ENCODE measurements around the gene CTDSP2. TPM values are rescaled to one million over a fixed set of nuclear protein-coding genes. Genes with fewer than 3 reads are reported as not detected.
"Not testable (repeated sequence)": the region's sequence is repeated elsewhere in the genome, so short reads cannot be mapped to it uniquely, and the experiment has no call there.

The CTDSP2 gene
- total RNA-seq, 2 donors from 2014 or later = 68.5 to 113 TPM

- peaks cover 8% of the 10 kb centered on the region for H3K27me3 Mint-ChIP-seq
Observed at GRCh38 chr12:57851552-57851951, 5.0 kb upstream of the CTDSP2 start.

DNA sequence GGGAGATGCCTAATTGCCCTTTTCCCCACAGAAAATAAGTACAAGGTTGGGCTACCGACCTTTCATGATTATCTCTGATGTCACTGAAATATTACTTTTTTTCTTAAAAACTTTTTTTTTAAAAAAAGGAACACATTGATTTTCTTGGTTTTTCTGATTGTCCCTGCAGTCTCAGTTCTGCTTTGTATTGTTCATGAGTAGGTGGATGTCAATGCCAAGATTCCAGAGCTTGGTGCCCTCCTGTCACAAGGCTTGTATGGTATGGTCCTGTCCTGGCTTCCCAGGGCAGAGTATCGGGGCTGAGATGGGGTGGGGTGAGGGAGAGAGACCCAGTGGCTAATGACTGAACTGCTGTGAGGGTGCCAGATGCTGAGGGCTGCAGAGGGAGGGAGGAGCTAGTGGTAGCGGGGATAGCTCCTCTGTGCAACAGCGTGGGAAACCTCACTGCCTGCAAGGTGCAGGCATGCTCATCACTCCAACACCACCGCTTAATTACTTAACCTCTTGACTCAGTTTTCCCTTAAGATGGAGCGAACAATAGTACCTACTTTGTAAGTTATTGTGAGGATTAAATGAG is 4.4 kb upstream of the CTDSP2 start:
- ATAC-seq (replicated peaks) = no peak
- peaks cover 8% of the 10 kb centered on the region for H3K27me3 Mint-ChIP-seq
- H3K27ac Mint-ChIP-seq = no peak overlapping the region
- H3K4me1 Mint-ChIP-seq = peaks cover 23% of the 10 kb centered on the region
- no peaks in the 10 kb centered on the region for H3K9me3 Mint-ChIP-seq
- H3K36me3 Mint-ChIP-seq (ENCODE audit: low read depth) = no peaks in the 10 kb centered on the region
- H3K4me3 Mint-ChIP-seq = no peak overlapping the region

More at GRCh38 chr12:57851552-57851951, 5.0 kb upstream of the CTDSP2 start:
- H3K27ac Mint-ChIP-seq = no peak overlapping the region
- no peaks in the 10 kb centered on the region for H3K9me3 Mint-ChIP-seq
- no peak for ATAC-seq (replicated peaks)
- H3K36me3 Mint-ChIP-seq (ENCODE audit: low read depth) = no peaks in the 10 kb centered on the region
- peak overlapping the region; percentile 45 for H3K4me3 Mint-ChIP-seq
- peaks cover 23% of the 10 kb centered on the region for H3K4me1 Mint-ChIP-seq

- not testable (repeated sequence) for H3K9me3 Mint-ChIP-seq; ATAC-seq (replicated peaks); H3K36me3 Mint-ChIP-seq (ENCODE audit: low read depth); H3K27me3 Mint-ChIP-seq; H3K4me3 Mint-ChIP-seq; H3K27ac Mint-ChIP-seq
- peaks cover 26% of the 10 kb centered on the region for H3K4me1 Mint-ChIP-seq
Observed at GRCh38 chr12:57849447-57849846, 2.9 kb upstream of the CTDSP2 start.

DNA sequence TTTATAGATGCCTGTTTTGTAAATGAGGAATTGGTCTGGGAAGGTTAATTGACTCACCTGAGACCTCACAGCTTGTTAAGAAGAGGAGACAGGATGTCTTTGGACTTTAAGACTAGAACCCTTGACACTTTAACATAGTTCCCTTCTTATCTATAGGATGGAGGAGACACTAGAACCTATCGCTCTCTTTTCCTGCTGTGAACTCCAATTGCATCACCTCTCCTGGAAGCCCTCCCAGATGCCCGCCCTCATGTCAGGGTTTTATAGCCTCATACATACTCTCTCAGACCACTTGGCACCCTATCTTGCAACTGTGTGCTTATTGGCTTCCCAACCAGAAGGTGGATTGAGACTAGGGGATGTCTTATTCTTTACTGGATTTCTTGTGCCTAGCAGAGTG is 2.5 kb upstream of the CTDSP2 start:
- H3K9me3 Mint-ChIP-seq = no peaks in the 10 kb centered on the region
- peaks cover 6% of the 10 kb centered on the region for H3K36me3 Mint-ChIP-seq (ENCODE audit: low read depth)
- ATAC-seq (replicated peaks) = no peak
- peaks cover 8% of the 10 kb centered on the region for H3K27me3 Mint-ChIP-seq
- H3K27ac Mint-ChIP-seq = no peak overlapping the region
- H3K4me3 Mint-ChIP-seq = no peak overlapping the region
- H3K4me1 Mint-ChIP-seq = peaks cover 28% of the 10 kb centered on the region

DNA sequence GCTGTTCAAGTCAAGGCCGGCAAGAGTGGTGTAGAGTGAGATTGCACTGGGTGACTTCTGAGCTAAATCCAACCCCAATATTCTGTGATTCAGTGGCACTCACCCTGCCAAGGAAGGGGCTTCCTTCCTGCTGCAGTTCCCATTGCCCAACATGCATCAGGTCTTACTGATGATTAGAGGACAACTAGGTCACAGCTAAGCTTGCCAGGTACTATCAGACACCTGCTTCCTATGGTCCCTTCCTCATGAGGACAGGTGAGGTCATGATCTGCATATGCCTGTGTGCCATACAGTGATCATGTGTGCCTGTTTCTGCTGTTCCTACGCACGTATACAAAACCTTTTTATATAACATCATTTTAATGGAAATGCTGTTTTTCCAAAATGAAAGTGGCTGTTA is 1.7 kb upstream of the CTDSP2 start:
- ATAC-seq (replicated peaks) = no peak
- H3K36me3 Mint-ChIP-seq (ENCODE audit: low read depth) = peaks cover 6% of the 10 kb centered on the region
- no peaks in the 10 kb centered on the region for H3K9me3 Mint-ChIP-seq
- H3K4me1 Mint-ChIP-seq = peaks cover 24% of the 10 kb centered on the region
- no peak overlapping the region for H3K27ac Mint-ChIP-seq
- H3K4me3 Mint-ChIP-seq = peak overlapping the region; percentile 55
- peaks cover 8% of the 10 kb centered on the region for H3K27me3 Mint-ChIP-seq

- Mint-ChIP-seq H3K4me3 (peak overlapping the region; percentile 88), H3K9me3 (no peaks in the 10 kb centered on the region), H3K36me3 (ENCODE audit: low read depth) (peaks cover 6% of the 10 kb centered on the region), H3K27me3 (no peaks in the 10 kb centered on the region), H3K4me1 (peaks cover 34% of the 10 kb centered on the region), H3K27ac (no peak overlapping the region)
- peak; percentile 11 for ATAC-seq (replicated peaks)
Observed at GRCh38 chr12:57846285-57846576, 298 bp downstream of the CTDSP2 start.

DNA sequence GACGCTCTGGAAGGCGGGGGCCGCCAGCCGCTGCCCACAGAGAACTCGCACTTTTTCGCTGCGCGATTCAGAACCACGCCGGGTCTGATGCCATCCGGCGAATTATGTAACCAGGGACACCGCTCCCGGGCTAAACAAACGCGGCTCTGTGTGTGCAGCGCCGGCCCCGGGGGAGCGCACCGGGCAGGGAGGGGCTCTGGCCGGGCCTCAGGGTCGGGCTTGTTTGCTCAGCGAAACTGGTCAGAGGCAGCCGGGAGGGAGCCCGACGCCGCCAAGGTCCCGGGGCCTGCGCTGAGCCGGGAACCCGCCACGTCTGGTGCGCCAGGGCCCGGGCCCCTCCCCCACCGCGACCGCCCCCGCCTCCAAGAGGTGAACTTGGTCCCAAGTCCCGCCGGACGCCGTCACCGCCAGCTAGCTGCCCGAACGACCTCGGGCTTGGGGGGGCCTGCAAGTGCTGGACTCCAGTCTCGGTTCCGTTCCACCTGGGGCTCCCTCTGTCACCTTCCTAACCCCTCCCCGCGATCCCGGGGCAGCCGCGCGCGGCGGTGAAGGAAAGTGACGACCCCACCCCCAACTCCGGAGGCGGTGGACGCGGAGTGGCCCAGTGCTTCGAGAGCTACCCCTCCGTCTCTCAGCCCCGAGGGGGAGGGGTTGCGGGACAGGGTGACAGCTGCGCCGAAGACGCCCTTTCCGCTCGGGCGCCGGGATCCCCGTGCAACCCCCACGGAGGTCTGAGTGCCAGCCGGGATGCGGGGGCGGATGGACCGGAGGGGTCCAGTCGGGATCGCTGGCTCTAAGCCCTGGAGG is 848 bp downstream of the CTDSP2 start:
- Mint-ChIP-seq H3K27ac (no peak overlapping the region), H3K36me3 (ENCODE audit: low read depth) (peaks cover 6% of the 10 kb centered on the region), H3K9me3 (no peaks in the 10 kb centered on the region), H3K4me3 (peak overlapping the region; percentile 88), H3K27me3 (no peaks in the 10 kb centered on the region), H3K4me1 (peaks cover 37% of the 10 kb centered on the region)
- ATAC-seq (replicated peaks) = peak; percentile 28

DNA sequence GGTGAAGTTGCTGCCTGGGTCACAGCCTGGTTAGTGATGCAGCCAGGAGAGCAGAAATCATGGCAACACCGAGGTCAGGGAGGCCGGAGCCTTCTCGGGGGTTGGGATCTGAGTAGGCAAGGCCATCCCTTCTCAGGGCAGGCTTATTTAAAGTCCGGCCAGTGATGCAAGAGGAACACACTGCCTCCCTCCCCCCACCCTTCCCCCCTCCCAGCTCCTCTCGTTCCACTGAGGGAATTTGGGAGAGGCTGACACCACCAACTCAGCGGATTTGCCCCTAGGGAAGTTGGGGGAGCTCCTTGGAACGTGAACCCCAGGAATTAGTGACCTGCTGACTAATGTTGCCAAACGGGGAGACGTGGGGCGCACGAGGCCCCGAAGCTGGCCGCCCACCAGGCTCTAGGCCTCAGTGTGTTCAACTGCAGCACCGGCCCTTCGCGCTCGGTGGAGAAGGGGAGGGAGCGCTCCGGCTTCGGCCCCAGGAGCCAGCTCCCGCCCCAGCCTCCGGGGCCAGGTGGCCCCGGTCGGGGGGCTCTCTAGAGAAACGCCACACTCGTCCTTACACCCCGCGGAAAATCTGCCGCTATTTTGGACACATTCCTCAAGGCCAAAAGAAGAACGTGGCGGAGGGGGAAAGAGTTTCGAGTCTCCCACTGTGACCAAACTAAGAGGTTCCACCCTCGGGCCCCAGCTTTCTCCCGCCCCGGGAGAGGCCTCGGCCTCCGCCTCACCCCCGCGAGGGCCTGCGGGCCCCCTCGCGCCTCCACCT is 1.6 kb downstream of the CTDSP2 start:
- Mint-ChIP-seq H3K9me3 (no peaks in the 10 kb centered on the region), H3K36me3 (ENCODE audit: low read depth) (peaks cover 6% of the 10 kb centered on the region), H3K4me3 (peak overlapping the region; percentile 88), H3K27me3 (no peaks in the 10 kb centered on the region), H3K27ac (peak overlapping the region; percentile 80), H3K4me1 (peaks cover 43% of the 10 kb centered on the region)
- peak; percentile 25 for ATAC-seq (replicated peaks)

GRCh38 chr12:57842342-57843294 is 3.9 kb downstream of the CTDSP2 start:
- Mint-ChIP-seq H3K4me1 (peaks cover 63% of the 10 kb centered on the region), H3K27me3 (no peaks in the 10 kb centered on the region), H3K4me3 (peak overlapping the region; percentile 88), H3K36me3 (ENCODE audit: low read depth) (peaks cover 6% of the 10 kb centered on the region), H3K9me3 (no peaks in the 10 kb centered on the region), H3K27ac (peak overlapping the region; percentile 80)
- no peak for ATAC-seq (replicated peaks)

GRCh38 chr12:57841445-57841844 is 5.1 kb downstream of the CTDSP2 start:
- Mint-ChIP-seq H3K9me3 (no peaks in the 10 kb centered on the region), H3K4me1 (peaks cover 67% of the 10 kb centered on the region), H3K4me3 (peak overlapping the region; percentile 88), H3K36me3 (ENCODE audit: low read depth) (peaks cover 6% of the 10 kb centered on the region), H3K27ac (peak overlapping the region; percentile 80), H3K27me3 (no peaks in the 10 kb centered on the region)
- ATAC-seq (replicated peaks) = no peak

DNA sequence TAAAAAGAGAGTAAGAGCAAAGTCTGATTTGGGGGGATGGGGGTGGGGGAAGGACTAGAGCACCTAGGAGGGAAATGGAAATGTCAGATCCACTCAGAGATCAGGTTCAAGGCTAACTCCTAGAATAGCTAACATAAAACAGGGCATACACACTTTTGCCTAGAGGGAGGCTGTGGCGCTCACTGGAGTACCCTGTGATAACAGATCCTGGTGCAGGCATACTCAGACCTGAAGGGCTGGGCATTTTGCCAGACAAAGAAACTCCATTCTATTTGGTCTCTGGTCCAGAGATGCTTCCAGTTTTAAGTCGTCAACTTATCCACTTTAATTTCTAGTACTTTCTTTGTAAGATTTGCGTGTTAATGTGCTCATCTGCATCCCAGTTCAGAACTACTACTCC is 5.8 kb downstream of the CTDSP2 start:
- peak overlapping the region; percentile 80 for H3K27ac Mint-ChIP-seq
- no peak for ATAC-seq (replicated peaks)
- peaks cover 6% of the 10 kb centered on the region for H3K36me3 Mint-ChIP-seq (ENCODE audit: low read depth)
- H3K27me3 Mint-ChIP-seq = no peaks in the 10 kb centered on the region
- H3K9me3 Mint-ChIP-seq = no peaks in the 10 kb centered on the region
- peak overlapping the region; percentile 88 for H3K4me3 Mint-ChIP-seq
- peaks cover 69% of the 10 kb centered on the region for H3K4me1 Mint-ChIP-seq

- peaks cover 73% of the 10 kb centered on the region for H3K4me1 Mint-ChIP-seq
- H3K4me3 Mint-ChIP-seq = peak overlapping the region; percentile 88
- peaks cover 6% of the 10 kb centered on the region for H3K36me3 Mint-ChIP-seq (ENCODE audit: low read depth)
- no peaks in the 10 kb centered on the region for H3K27me3 Mint-ChIP-seq
- peak overlapping the region; percentile 80 for H3K27ac Mint-ChIP-seq
- ATAC-seq (replicated peaks) = no peak
- no peaks in the 10 kb centered on the region for H3K9me3 Mint-ChIP-seq
Observed at GRCh38 chr12:57839996-57840395, 6.5 kb downstream of the CTDSP2 start.

DNA sequence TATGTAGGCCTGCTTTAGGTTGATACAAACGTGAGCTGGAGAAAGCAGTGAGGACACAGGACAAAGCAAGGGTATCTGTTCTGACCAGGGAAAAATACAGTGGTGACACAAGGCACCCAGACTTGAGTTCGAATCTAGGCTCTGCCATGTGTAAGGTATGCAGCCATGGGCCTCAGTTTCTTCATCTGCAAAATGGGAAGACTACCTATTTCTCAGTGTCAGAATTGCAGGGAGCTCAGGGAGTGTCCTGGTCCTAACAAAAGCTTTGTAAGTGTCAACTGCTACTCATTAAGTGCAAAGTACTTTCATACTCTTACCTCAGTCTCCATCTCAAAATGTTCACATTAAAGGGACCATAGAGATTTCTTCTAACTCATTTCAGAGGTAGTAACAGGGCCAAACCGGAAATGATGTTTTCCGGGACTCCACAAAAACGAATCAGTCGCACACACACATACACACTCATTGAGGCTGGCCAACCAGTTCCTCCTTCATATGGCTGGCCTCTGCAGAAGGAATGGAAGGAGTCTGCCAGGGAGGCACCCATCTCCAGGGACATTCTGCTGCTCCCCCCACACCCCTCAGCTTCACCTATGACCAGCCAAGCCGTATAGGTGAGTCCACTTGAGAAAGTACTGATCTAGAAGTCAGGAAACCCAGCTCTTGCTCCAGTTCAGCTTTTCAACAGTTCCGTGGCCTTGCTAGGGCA is 7.8 kb downstream of the CTDSP2 start:
- Mint-ChIP-seq H3K4me1 (peaks cover 68% of the 10 kb centered on the region), H3K27ac (peak overlapping the region; percentile 80), H3K36me3 (ENCODE audit: low read depth) (no peaks in the 10 kb centered on the region), H3K9me3 (no peaks in the 10 kb centered on the region), H3K27me3 (no peaks in the 10 kb centered on the region), H3K4me3 (peak overlapping the region; percentile 88)
- peak; percentile 88 for ATAC-seq (replicated peaks)
